NCI-H748 (cell line): Measurements from ENCODE around the gene POC1A.

Experiments used
- DNase-seq: peaks from one replicate; lab custom pipeline; 2025; ENCODE audit not compliant: unreplicated experiment; lab: John Stamatoyannopoulos, UW

The POC1A gene

GRCh38 chr3:52108302-52109232 lies 45.7 kb downstream of the POC1A start:
- no peak for DNase-seq

GRCh38 chr3:52106951-52107611 lies 47.1 kb downstream of the POC1A start:
- no peak for DNase-seq

- DNase-seq = no peak
These were observed 49.3 kb downstream of the POC1A start for GRCh38 chr3:52104684-52105640.

GRCh38 chr3:52102934-52103333 lies 51.3 kb downstream of the POC1A start:
- DNase-seq = no peak

- no peak for DNase-seq
These were observed 55.2 kb downstream of the POC1A start for GRCh38 chr3:52099001-52099401.

- DNase-seq = no peak
These were observed 56.2 kb downstream of the POC1A start for GRCh38 chr3:52097851-52098507.

GRCh38 chr3:52095990-52096775 lies 58.0 kb downstream of the POC1A start:
- no peak for DNase-seq

GRCh38 chr3:52094571-52095485 lies 59.4 kb downstream of the POC1A start:
- no peak for DNase-seq

- DNase-seq = no peak
These were observed 60.3 kb downstream of the POC1A start for GRCh38 chr3:52093756-52094545.

GRCh38 chr3:52092891-52093290 lies 61.3 kb downstream of the POC1A start:
- DNase-seq = no peak

GRCh38 chr3:52092271-52092660 lies 62.0 kb downstream of the POC1A start:
- DNase-seq = no peak

- DNase-seq = no peak
These were observed 62.5 kb downstream of the POC1A start for GRCh38 chr3:52091586-52092270.

GRCh38 chr3:52090933-52091468 lies 63.2 kb downstream of the POC1A start:
- no peak for DNase-seq

- DNase-seq = no peak
These were observed 63.9 kb downstream of the POC1A start for GRCh38 chr3:52090131-52090932.

- DNase-seq = no peak
These were observed 64.5 kb downstream of the POC1A start for GRCh38 chr3:52089691-52090090.
